ENCODE data around the gene CACNA2D4. TPM values are rescaled to one million over a fixed set of nuclear protein-coding genes. Genes with fewer than 3 reads are reported as not detected.

Gene CACNA2D4
- total and polyA plus RNA-seq, 2 donors (not counting 3 experiments of a cell fraction or from before 2014, with no cell fraction given): 0.58 to 0.73 TPM

- Histone ChIP-seq H2AFZ (ENCODE audit: low read depth, low read length) (no peak overlapping the region), H3K9me1 (replicated peaks; ENCODE audit: control insufficient read depth, extremely low read depth, insufficient read depth, low read length) (no peaks in the 10 kb centered on the region), H3K4me1 (ENCODE audit: control insufficient read depth, extremely low read depth, insufficient read depth, low read length) (no peaks in the 10 kb centered on the region), H3K36me3 (ENCODE audit: control insufficient read depth in 2 of 2, extremely low read depth in 1 of 2, insufficient read depth in 2 of 2, low read length in 2 of 2) (no peaks in the 10 kb centered on the region), H3K4me3 (replicated peaks in 1 of 3; ENCODE audit: insufficient read depth in 1 of 3, low read depth in 1 of 3, low read length in 3 of 3) (no peak overlapping the region), H3K27me3 (ENCODE audit: control insufficient read depth in 2 of 2, insufficient read depth in 2 of 2, low read length in 2 of 2) (peaks cover 3 to 10% of the 10 kb centered on the region in 2 experiments), H3K9ac (replicated peaks; ENCODE audit: extremely low read depth, insufficient read depth, low read length) (no peak overlapping the region), H3K9me3 (replicated peaks; ENCODE audit: control insufficient read depth, insufficient read depth, low read length) (no peaks in the 10 kb centered on the region), H4K20me1 (replicated peaks; ENCODE audit: control insufficient read depth, extremely low read depth, insufficient read depth, low read length) (no peaks in the 10 kb centered on the region), H3K79me2 (ENCODE audit: control insufficient read depth, insufficient read depth, low read length) (no peaks in the 10 kb centered on the region), H3K27ac (ENCODE audit: insufficient read depth, low read depth, low read length) (no peak overlapping the region), H3K4me2 (ENCODE audit: insufficient read depth, low read length) (no peak overlapping the region)
- no TSS peak for BruUV-seq (replicated peaks)
- FAIRE-seq (no peak), DNase-seq (ENCODE audit: low read depth, low spot score) (no peak)
- ChIA-PET CTCF (no interaction called here), POLR2A (no interaction called here)
- TF ChIP-seq CTCF (IDR thresholded peaks at IDR 0.05; ENCODE audit: extremely low read depth in 1 of 2, insufficient read depth in 1 of 2, low read depth in 1 of 2, low read length in 2 of 2) (no peak), JUN (IDR thresholded peaks at IDR 0.05; ENCODE audit: borderline replicate concordance, insufficient read depth, insufficient read length, low read depth) (no peak), POLR2AphosphoS5 (IDR thresholded peaks at IDR 0.05; ENCODE audit: insufficient read depth, low read depth, low read length) (no peak), EZH2 (IDR thresholded peaks at IDR 0.05; ENCODE audit: borderline replicate concordance, low read depth, low read length, severe bottlenecking) (no peak), GATA2 (IDR thresholded peaks at IDR 0.05; ENCODE audit: insufficient read depth, insufficient read length, low read depth, low read length) (no peak), MAX (IDR thresholded peaks at IDR 0.05; ENCODE audit: insufficient read depth, insufficient read length) (no peak), FOS (IDR thresholded peaks at IDR 0.05; ENCODE audit: borderline replicate concordance, insufficient read depth, low read length) (no peak), POLR2A (IDR thresholded peaks at IDR 0.05; ENCODE audit: low read depth, low read length) (no peak), MYC (IDR thresholded peaks at IDR 0.05; ENCODE audit: low read depth, low read length) (no peak)
- dilution Hi-C loops (cut with MboI; ENCODE audit: extremely low pct_ligation_motif_present, low sequenced_read_pairs): no loop called here
- intact Hi-C loops (cut with micrococcal nuclease): no loop called here
These were observed 2.5 kb upstream of the CACNA2D4 start for GRCh38 chr12:1920971-1921370.

Data from endothelial cell of umbilical vein (primary cell).